Loucy (cell line): ENCODE data around the gene GPC5.

Experiments
- H2AFZ ChIP-seq: fragments of 200-600 bp; sonication (generic); 2 replicates; pipeline ENCODE4 v1.6.0; 2016; ENCODE audit warnings: antibody characterized with exemption, mild to moderate bottlenecking, low read length, moderate library complexity
- H3F3A ChIP-seq: fragments of 200-600 bp; 2 replicates; pipeline ENCODE4 v1.6.0; 2016; ENCODE audit warnings: antibody characterized with exemption, low read depth, mild to moderate bottlenecking
- H3K27me3 ChIP-seq: fragments of 200-600 bp; sonication (generic); 2 replicates; pipeline ENCODE4 v1.6.1; 2014; ENCODE audit warnings: low read length, mild to moderate bottlenecking; ENCODE audit not compliant: insufficient read depth, poor library complexity, severe bottlenecking
- H3K36me3 ChIP-seq: fragments of 200-600 bp; sonication (generic); 2 replicates; pipeline ENCODE4 v1.6.1; 2016; ENCODE audit warnings: low read length; ENCODE audit not compliant: insufficient read depth
- H3K4me1 ChIP-seq: fragments of 200-600 bp; sonication (generic); 2 replicates; pipeline ENCODE4 v1.5.1; 2014; ENCODE audit warnings: low read length, mild to moderate bottlenecking; ENCODE audit not compliant: insufficient read depth, poor library complexity, severe bottlenecking
- H3K4me2 ChIP-seq: fragments of 200-600 bp; sonication (generic); 2 replicates; pipeline ENCODE4 v1.6.0; 2014; ENCODE audit warnings: antibody characterized with exemption, low read length, low read depth, mild to moderate bottlenecking; ENCODE audit not compliant: poor library complexity, severe bottlenecking
- H3K4me3 ChIP-seq: fragments of 200-600 bp; sonication (generic); 2 replicates; pipeline ENCODE4 v1.5.1; 2014; ENCODE audit warnings: low read length, mild to moderate bottlenecking, mixed read lengths; ENCODE audit not compliant: poor library complexity, severe bottlenecking
- H3K79me2 ChIP-seq: fragments of 200-600 bp; sonication (generic); 2 replicates; pipeline ENCODE4 v1.6.1; 2014; ENCODE audit warnings: low read length; ENCODE audit not compliant: insufficient read depth
- H3K9ac ChIP-seq: fragments of 200-600 bp; sonication (generic); 2 replicates; pipeline ENCODE4 v1.6.0; 2014; ENCODE audit warnings: mild to moderate bottlenecking, low read depth, low read length, moderate library complexity; ENCODE audit not compliant: poor library complexity, severe bottlenecking
- H3K9me2 ChIP-seq: fragments of 200-600 bp; sonication (generic); replicated peaks from 2 replicates; pipeline ENCODE4 v1.6.1; 2016; ENCODE audit warnings: low read depth, low read length, mixed read lengths
- H3K9me3 ChIP-seq: fragments of 200-600 bp; sonication (generic); 2 replicates; pipeline ENCODE4 v1.6.1; 2014; ENCODE audit warnings: mild to moderate bottlenecking, antibody characterized with exemption, low read length, low read depth; ENCODE audit not compliant: insufficient read depth
- H4K20me1 ChIP-seq: fragments of 200-600 bp; sonication (generic); 2 replicates; pipeline ENCODE4 v1.6.0; 2014; ENCODE audit warnings: antibody characterized with exemption, low read length, mild to moderate bottlenecking; ENCODE audit not compliant: insufficient read depth, poor library complexity, severe bottlenecking
- EZH2phosphoT487 ChIP-seq: fragments of 200-600 bp; IDR thresholded peaks from 2 replicates; pipeline ENCODE4 v1.6.1; 2018; ENCODE audit warnings: antibody characterized with exemption, mild to moderate bottlenecking, moderate library complexity, borderline replicate concordance
- TF ChIP-seq, protein P1 (sequence below): fragments of 200-600 bp; sonication (generic); conservative IDR thresholded peaks from 2 replicates; pipeline ENCODE4 v1.5.1; 2014; ENCODE audit warnings: mild to moderate bottlenecking, antibody characterized with exemption, low read length

The GPC5 gene

DNA sequence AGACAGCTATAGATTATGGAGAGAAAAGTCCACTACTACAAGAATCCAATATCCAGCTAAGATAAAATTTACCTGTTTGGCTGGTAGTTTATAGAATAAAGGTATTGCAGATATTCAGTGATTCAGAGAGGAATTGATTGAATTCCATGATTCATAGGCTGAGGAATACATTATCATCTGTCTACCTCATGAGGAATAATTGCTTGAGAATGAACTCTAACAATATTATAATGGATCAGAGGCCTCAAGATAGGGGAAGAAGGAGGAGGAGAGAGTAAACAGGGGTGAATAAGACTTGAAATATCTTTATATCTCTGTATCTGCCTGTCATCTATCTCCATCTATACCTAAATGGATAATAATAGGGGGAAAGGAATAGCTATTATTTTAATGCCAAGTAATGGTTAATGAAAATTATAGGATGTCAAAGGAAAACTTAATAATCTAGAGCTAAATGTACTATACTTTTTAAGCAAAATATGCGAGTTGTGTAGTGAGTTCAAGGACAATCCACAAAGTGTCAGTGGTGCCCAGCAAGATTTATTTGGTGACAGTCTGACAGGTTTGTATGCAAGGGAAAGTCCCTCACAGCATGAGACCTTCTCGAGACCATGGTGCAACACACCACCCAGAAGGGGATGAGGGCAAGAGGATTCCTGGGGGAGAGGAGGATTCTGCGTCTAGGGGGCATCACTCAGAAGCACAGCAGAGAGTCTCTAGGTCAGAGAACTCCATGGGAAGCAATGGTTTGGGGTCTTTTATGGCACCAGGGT lies 224.5 kb downstream of the GPC5 start:
- H3K79me2 ChIP-seq: no peaks in the 10 kb centered on the region
- no peaks in the 10 kb centered on the region for H4K20me1 ChIP-seq
- H3K27me3 ChIP-seq: no peaks in the 10 kb centered on the region
- no peak for TF ChIP-seq EZH2phosphoT487
- H3K4me3 ChIP-seq: no peak overlapping the region
- no peak overlapping the region for H3K9ac ChIP-seq
- H3K4me2 ChIP-seq: no peak overlapping the region
- H3K4me1 ChIP-seq: no peaks in the 10 kb centered on the region
- H3K9me2 ChIP-seq: no peaks in the 10 kb centered on the region
- H3F3A ChIP-seq: no peaks in the 10 kb centered on the region
- no peak overlapping the region for H2AFZ ChIP-seq
- H3K9me3 ChIP-seq: no peaks in the 10 kb centered on the region
- no peaks in the 10 kb centered on the region for H3K36me3 ChIP-seq

DNA sequence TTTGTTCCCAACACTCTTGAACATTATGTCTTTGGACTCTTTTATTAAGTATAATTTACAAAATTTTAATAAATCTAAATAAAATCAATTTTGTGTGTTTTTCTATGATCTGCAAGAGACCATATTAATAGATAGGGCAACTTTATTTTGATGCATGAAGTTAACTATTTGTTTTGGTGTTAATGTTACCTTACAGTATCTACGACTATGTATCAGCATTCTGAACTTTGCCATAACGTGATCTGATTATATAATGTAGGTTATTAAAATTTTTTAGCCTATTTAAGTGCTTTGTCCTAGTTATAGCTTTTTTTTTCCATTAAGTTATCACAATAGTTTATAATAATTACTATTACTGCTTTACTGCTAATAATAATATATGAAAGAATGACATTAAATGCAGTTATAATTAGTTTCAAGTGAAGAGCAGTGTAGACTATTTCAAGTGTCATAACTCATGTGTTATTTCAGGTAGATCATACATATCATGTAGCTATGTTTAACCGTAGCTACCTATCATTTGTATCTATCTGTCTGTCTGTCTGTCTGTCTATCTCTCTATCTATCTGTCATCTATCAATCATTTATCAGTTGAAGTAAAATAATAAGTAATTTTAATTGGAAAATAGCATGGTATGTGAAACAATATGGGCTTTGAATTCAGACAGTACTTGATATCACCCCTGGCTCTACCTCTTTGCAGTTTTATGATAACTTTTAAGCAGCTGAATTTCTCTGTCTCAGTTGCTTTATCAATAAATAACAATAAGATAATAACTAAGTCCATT lies 229.7 kb downstream of the GPC5 start:
- Histone ChIP-seq H3K9ac (no peak overlapping the region), H4K20me1 (no peaks in the 10 kb centered on the region), H3K27me3 (no peaks in the 10 kb centered on the region), H3K9me2 (no peaks in the 10 kb centered on the region), H2AFZ (no peak overlapping the region), H3K36me3 (no peaks in the 10 kb centered on the region), H3K9me3 (no peaks in the 10 kb centered on the region), H3K79me2 (no peaks in the 10 kb centered on the region), H3K4me3 (no peak overlapping the region), H3F3A (no peaks in the 10 kb centered on the region), H3K4me2 (no peak overlapping the region), H3K4me1 (no peaks in the 10 kb centered on the region)
- TF ChIP-seq EZH2phosphoT487: no peak
- TF ChIP-seq, protein P1, sequence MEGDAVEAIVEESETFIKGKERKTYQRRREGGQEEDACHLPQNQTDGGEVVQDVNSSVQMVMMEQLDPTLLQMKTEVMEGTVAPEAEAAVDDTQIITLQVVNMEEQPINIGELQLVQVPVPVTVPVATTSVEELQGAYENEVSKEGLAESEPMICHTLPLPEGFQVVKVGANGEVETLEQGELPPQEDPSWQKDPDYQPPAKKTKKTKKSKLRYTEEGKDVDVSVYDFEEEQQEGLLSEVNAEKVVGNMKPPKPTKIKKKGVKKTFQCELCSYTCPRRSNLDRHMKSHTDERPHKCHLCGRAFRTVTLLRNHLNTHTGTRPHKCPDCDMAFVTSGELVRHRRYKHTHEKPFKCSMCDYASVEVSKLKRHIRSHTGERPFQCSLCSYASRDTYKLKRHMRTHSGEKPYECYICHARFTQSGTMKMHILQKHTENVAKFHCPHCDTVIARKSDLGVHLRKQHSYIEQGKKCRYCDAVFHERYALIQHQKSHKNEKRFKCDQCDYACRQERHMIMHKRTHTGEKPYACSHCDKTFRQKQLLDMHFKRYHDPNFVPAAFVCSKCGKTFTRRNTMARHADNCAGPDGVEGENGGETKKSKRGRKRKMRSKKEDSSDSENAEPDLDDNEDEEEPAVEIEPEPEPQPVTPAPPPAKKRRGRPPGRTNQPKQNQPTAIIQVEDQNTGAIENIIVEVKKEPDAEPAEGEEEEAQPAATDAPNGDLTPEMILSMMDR: no peak

DNA sequence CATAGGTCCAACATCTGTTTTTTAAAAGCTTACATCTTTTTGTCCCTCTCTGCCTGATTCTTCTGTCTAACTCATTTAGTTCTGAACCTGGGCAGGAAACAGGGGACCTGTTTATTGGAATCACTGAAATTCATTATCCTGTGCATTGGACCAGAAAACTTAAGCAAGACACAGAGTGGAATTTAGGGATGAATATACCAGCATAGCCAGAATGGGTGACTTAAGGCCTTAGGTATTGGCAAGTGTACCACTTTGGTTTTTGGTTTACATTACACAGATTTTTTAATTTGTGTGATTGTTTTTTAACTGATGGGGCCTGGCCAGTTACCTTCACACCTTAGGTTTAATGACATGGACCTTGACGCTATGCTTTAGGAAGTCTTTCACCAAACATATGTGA lies 232.5 kb downstream of the GPC5 start:
- no peak overlapping the region for H3K4me2 ChIP-seq
- H3K9ac ChIP-seq: no peak overlapping the region
- H3K79me2 ChIP-seq: no peaks in the 10 kb centered on the region
- no peak overlapping the region for H2AFZ ChIP-seq
- H3K9me2 ChIP-seq: no peaks in the 10 kb centered on the region
- no peaks in the 10 kb centered on the region for H4K20me1 ChIP-seq
- no peaks in the 10 kb centered on the region for H3F3A ChIP-seq
- no peaks in the 10 kb centered on the region for H3K9me3 ChIP-seq
- no peaks in the 10 kb centered on the region for H3K27me3 ChIP-seq
- H3K36me3 ChIP-seq: no peaks in the 10 kb centered on the region
- no peak overlapping the region for H3K4me3 ChIP-seq
- no peaks in the 10 kb centered on the region for H3K4me1 ChIP-seq
- TF ChIP-seq, protein P1: no peak
- no peak for TF ChIP-seq EZH2phosphoT487
